Measurements from ENCODE around the gene NXN. TPM values are rescaled to one million over a fixed set of nuclear protein-coding genes. Genes with fewer than 3 reads are reported as not detected.

NXN gene
- polyA plus RNA-seq, 1 donor from 2014 or later: 14.8 TPM

- H3F3A ChIP-seq (ENCODE audit: insufficient read depth, low read length, poor library complexity, severe bottlenecking): no peaks in the 10 kb centered on the region
- no peaks in the 10 kb centered on the region for H3K36me3 ChIP-seq (ENCODE audit: insufficient read depth, low read length)
- no peak for TF ChIP-seq TAF1 (IDR thresholded peaks at IDR 0.05; ENCODE audit: low read depth)
- no peak for TF ChIP-seq EZH2 (IDR thresholded peaks at IDR 0.05; ENCODE audit: borderline replicate concordance, insufficient read depth, low read length, poor library complexity, severe bottlenecking)
- no peak for TF ChIP-seq SMC3 (conservative IDR thresholded peaks at IDR 0.05; ENCODE audit: poor library complexity)
- no peak for TF ChIP-seq CTCF (IDR thresholded peaks at IDR 0.05; ENCODE audit: poor library complexity, severe bottlenecking)
- TF ChIP-seq RAD21 (conservative IDR thresholded peaks at IDR 0.05): no peak
- TF ChIP-seq EP300 (conservative IDR thresholded peaks at IDR 0.05; ENCODE audit: poor library complexity, severe bottlenecking): no peak
- no peak for TF ChIP-seq REST (IDR thresholded peaks at IDR 0.05; ENCODE audit: borderline replicate concordance)
- TF ChIP-seq MXI1 (conservative IDR thresholded peaks at IDR 0.05; ENCODE audit: poor library complexity, severe bottlenecking): no peak
- TF ChIP-seq POLR2AphosphoS5 (IDR thresholded peaks at IDR 0.05): no peak
- H2AFZ ChIP-seq (ENCODE audit: low read depth, low read length): peak overlapping the region; percentile 85
- peak overlapping the region; percentile 68 for H3K9ac ChIP-seq (ENCODE audit: low read length)
- H3K9me2 ChIP-seq (ENCODE audit: insufficient read depth, low read length): no peaks in the 10 kb centered on the region
- H3K27me3 ChIP-seq (ENCODE audit: insufficient read depth, low read depth, low read length): no peaks in the 10 kb centered on the region
- no peaks in the 10 kb centered on the region for H3K9me3 ChIP-seq (ENCODE audit: low read length)
- H3K4me2 ChIP-seq (ENCODE audit: low read length): no peak overlapping the region
- peaks cover 22% of the 10 kb centered on the region for H3K79me2 ChIP-seq (replicated peaks; ENCODE audit: insufficient read depth, low read length)
- H4K20me1 ChIP-seq (ENCODE audit: insufficient read depth): no peaks in the 10 kb centered on the region
- peak overlapping the region; percentile 88 for H3K4me3 ChIP-seq (ENCODE audit: low read length)
- H3K27ac ChIP-seq (ENCODE audit: low read length): peak overlapping the region; percentile 53
These were observed 226.9 kb downstream of the NXN start for GRCh38 chr17:752620-753219.

GRCh38 chr17:752002-752619 is 227.5 kb downstream of the NXN start, which contains the start of gene GEMIN4:
TSS of gene GEMIN4 (minus strand) at chr17:752264. CDS start at chr17:752142, 122 bp downstream.
- Histone ChIP-seq H2AFZ (ENCODE audit: low read depth, low read length) (peak within 1 kb of the TSS; percentile 85), H3K27ac (ENCODE audit: low read length) (peak within 1 kb of the TSS; percentile 53), H3K9me2 (ENCODE audit: insufficient read depth, low read length) (no peaks in the 10 kb centered on the region), H3K9me3 (ENCODE audit: low read length) (no peaks in the 10 kb centered on the region), H3F3A (ENCODE audit: insufficient read depth, low read length, poor library complexity, severe bottlenecking) (no peaks in the 10 kb centered on the region), H3K36me3 (ENCODE audit: insufficient read depth, low read length) (no peaks in the 10 kb centered on the region), H4K20me1 (ENCODE audit: insufficient read depth) (no peaks in the 10 kb centered on the region), H3K9ac (ENCODE audit: low read length) (peak within 1 kb of the TSS; percentile 68), H3K4me2 (ENCODE audit: low read length) (peak within 1 kb of the TSS; percentile 88), H3K79me2 (replicated peaks; ENCODE audit: insufficient read depth, low read length) (peaks cover 22% of the 10 kb centered on the region), H3K4me3 (ENCODE audit: low read length) (peak within 1 kb of the TSS; percentile 88), H3K27me3 (ENCODE audit: insufficient read depth, low read depth, low read length) (no peaks in the 10 kb centered on the region)
- TF ChIP-seq EP300 (conservative IDR thresholded peaks at IDR 0.05; ENCODE audit: poor library complexity, severe bottlenecking): peak; percentile 22
- peak; percentile 80 for TF ChIP-seq SMC3 (conservative IDR thresholded peaks at IDR 0.05; ENCODE audit: poor library complexity)
- TF ChIP-seq RAD21 (conservative IDR thresholded peaks at IDR 0.05): peak; percentile 66
- peak; percentile 36 for TF ChIP-seq REST (IDR thresholded peaks at IDR 0.05; ENCODE audit: borderline replicate concordance)
- no peak for TF ChIP-seq TAF1 (IDR thresholded peaks at IDR 0.05; ENCODE audit: low read depth)
- TF ChIP-seq EZH2 (IDR thresholded peaks at IDR 0.05; ENCODE audit: borderline replicate concordance, insufficient read depth, low read length, poor library complexity, severe bottlenecking): no peak
- TF ChIP-seq MXI1 (conservative IDR thresholded peaks at IDR 0.05; ENCODE audit: poor library complexity, severe bottlenecking): peak; percentile 94
- TF ChIP-seq CTCF (IDR thresholded peaks at IDR 0.05; ENCODE audit: poor library complexity, severe bottlenecking): peak; percentile 99
- peak; percentile 80 for TF ChIP-seq POLR2AphosphoS5 (IDR thresholded peaks at IDR 0.05)
